HepG2 (cell line): Measurements from ENCODE around the gene NUP153. TPM values are rescaled to one million over a fixed set of nuclear protein-coding genes. Genes with fewer than 3 reads are reported as not detected.

ENCODE experiments used
- ATAC-seq: fragments of 200-7000 bp; cut with Tn5 transposase; 3 replicates; pipeline ENCODE4 v1.9.1; 2020; ENCODE audit warnings: mild to moderate bottlenecking, moderate library complexity
- BruUV-seq: library from RNA; stranded (reverse); fragments of 400-500 nt; replicated peaks from 2 replicates; lab custom pipeline; 2021; lab: Mats Ljungman, UMichigan
- CTCF ChIA-PET: fragments of 300-600 bp; formaldehyde crosslinking; extraction: SDS; loops from one replicate; lab custom pipeline; 2021; ENCODE audit warnings: low total read pairs, inconsistent platforms, low intra/inter-chr PET ratio; lab: Yijun Ruan, JAX
- POLR2A ChIA-PET: fragments of 350-600 bp; sonication (Branson Sonifier 250); formaldehyde crosslinking; loops from one replicate; lab custom pipeline; 2020; ENCODE audit warnings: antibody characterized with exemption, inconsistent platforms; lab: Yijun Ruan, JAX
- DNase-seq: peaks from one replicate; pipeline ENCODE4 v3.0.0-alpha.2; 2015; ENCODE audit warnings: low spot score
- FAIRE-seq: peaks from 3 replicates; lab custom pipeline; 2011; peaks lifted over from hg19 to GRCh38; lab: Jason Lieb, UNC
- H2AFZ ChIP-seq: one replicate; pipeline ENCODE4 v1.6.1; 2011; ENCODE audit warnings: low read length, inconsistent platforms
- H3K27ac ChIP-seq: fragments of 300-600 bp; 3 replicates; pipeline ENCODE4 v1.8.0; 2011; ENCODE audit warnings: mixed run types, mild to moderate bottlenecking, mixed read lengths, low read length, inconsistent platforms; ENCODE audit not compliant: insufficient read depth; ENCODE audit errors: extremely low read length
- H3K27me3 ChIP-seq, 2 experiments: fragments of 200-600 bp in 1 of 2; 2 replicates in 1 of 2; 3 replicates in 1 of 2; pipeline versions ENCODE4 v1.6.0 to v1.8.0; 2011; ENCODE audit warnings: low read length in 2 of 2, mild to moderate bottlenecking in 2 of 2, moderate library complexity in 2 of 2, inconsistent platforms in 1 of 2; ENCODE audit not compliant: insufficient read depth in 2 of 2, control insufficient read depth in 1 of 2
- H3K36me3 ChIP-seq, 2 experiments: fragments of 200-600 bp in 1 of 2; replicated peaks in 1 of 2; 2 replicates in 1 of 2; 3 replicates in 1 of 2; pipeline versions ENCODE4 v1.5.1 to v1.8.0; 2011; ENCODE audit warnings: low read length in 2 of 2, inconsistent platforms in 1 of 2; ENCODE audit not compliant: insufficient read depth in 2 of 2, control insufficient read depth in 1 of 2
- H3K4me1 ChIP-seq: 2 replicates; pipeline ENCODE4 v1.5.1; 2012; ENCODE audit warnings: low read length, inconsistent platforms; ENCODE audit not compliant: insufficient read depth
- H3K4me2 ChIP-seq: 2 replicates; pipeline ENCODE4 v1.6.0; 2011; ENCODE audit warnings: low read depth, low read length, inconsistent platforms
- H3K4me3 ChIP-seq, 3 experiments: fragments of 200-600 bp in 1 of 3; sonication (generic), shearing (Covaris generic) in 1 of 3; replicated peaks in 1 of 3; 2 replicates each; pipeline ENCODE4 v1.5.1; 2011 to 2016; ENCODE audit warnings: low read length in 3 of 3, inconsistent platforms in 2 of 3, low read depth in 2 of 3, mild to moderate bottlenecking in 2 of 3, control low read depth in 1 of 3, mixed read lengths in 1 of 3; ENCODE audit not compliant: insufficient read depth in 1 of 3
- H3K79me2 ChIP-seq: one replicate; pipeline ENCODE4 v1.6.1; 2011; ENCODE audit warnings: low read length, inconsistent platforms; ENCODE audit not compliant: insufficient read depth
- H3K9ac ChIP-seq: 2 replicates; pipeline ENCODE4 v1.6.0; 2011; ENCODE audit warnings: mild to moderate bottlenecking, low read depth, low read length, inconsistent platforms; ENCODE audit not compliant: insufficient read depth
- H3K9me3 ChIP-seq: 2 replicates; pipeline ENCODE4 v1.5.1; 2012; ENCODE audit warnings: mild to moderate bottlenecking, low read length
- H4K20me1 ChIP-seq: 2 replicates; pipeline ENCODE4 v1.6.0; 2011; ENCODE audit warnings: inconsistent platforms, mild to moderate bottlenecking, low read length, moderate library complexity; ENCODE audit not compliant: insufficient read depth
- AHDC1 ChIP-seq: sonication (generic); formaldehyde crosslinking; IDR thresholded peaks from 2 replicates; pipeline ENCODE4 v1.5.1; 2020; ENCODE audit warnings: mild to moderate bottlenecking, missing genetic modification reagents, borderline replicate concordance
- CEBPB ChIP-seq: IDR thresholded peaks from 2 replicates; pipeline ENCODE4 v1.6.1; 2011; ENCODE audit warnings: low read depth, low read length, improper control_type of control experiment, borderline replicate concordance
- FOSL2 ChIP-seq: sonication (generic); formaldehyde crosslinking; IDR thresholded peaks from 2 replicates; pipeline ENCODE4 v1.4.0; 2020; ENCODE audit warnings: missing genetic modification reagents
- MNT ChIP-seq: fragments of 450-650 bp; IDR thresholded peaks from 2 replicates; pipeline ENCODE4 v1.6.1; 2016
- NFE2L1 ChIP-seq: sonication (generic); formaldehyde crosslinking; IDR thresholded peaks from 2 replicates; pipeline ENCODE4 v1.4.0; 2020; ENCODE audit warnings: missing genetic modification reagents, mild to moderate bottlenecking, borderline replicate concordance
- SOX13 ChIP-seq, 3 experiments: fragments of 450-650 bp in 1 of 3; sonication (generic) in 1 of 3; formaldehyde crosslinking in 1 of 3; IDR thresholded peaks in 2 of 3; conservative IDR thresholded peaks in 1 of 3; 2 replicates each; pipeline versions ENCODE4 v1.5.0 to v1.6.1; 2016 to 2020; ENCODE audit warnings: antibody characterized with exemption in 1 of 3, mild to moderate bottlenecking in 1 of 3, missing compliant biosample characterization in 1 of 3, missing genetic modification reagents in 1 of 3, moderate library complexity in 1 of 3
- TERF1 ChIP-seq: sonication (generic); formaldehyde crosslinking; IDR thresholded peaks from 2 replicates; pipeline ENCODE4 v1.8.0; 2022; ENCODE audit warnings: mild to moderate bottlenecking, missing genetic modification reagents, moderate library complexity
- ZNF280B ChIP-seq: sonication (generic); formaldehyde crosslinking; IDR thresholded peaks from 2 replicates; pipeline ENCODE4 v1.5.0; 2020; ENCODE audit warnings: missing genetic modification reagents, mild to moderate bottlenecking, borderline replicate concordance
- WGBS: methylation state at CpG from one replicate; pipeline ENCODE4 v1.1.6; 2017; ENCODE audit warnings: low lambda C conversion rate; 5-methylcytosine and 5-hydroxymethylcytosine counted together
- in situ Hi-C: cut with HindIII; loops from 2 replicates; pipeline ENCODE4 v1.10.0; 2017; ENCODE audit warnings: low pct_unique_long_range_greater_than_20kb; ENCODE audit not compliant: extremely low pct_ligation_motif_present
- intact Hi-C: fragments of 100-400 bp; cut with micrococcal nuclease; formaldehyde crosslinking; loops from one replicate; pipeline ENCODE4 v1.10.0; 2022; ENCODE audit not compliant: unreplicated experiment
- polyA plus RNA-seq, 8 experiments: library from polyadenylated mRNA; depleted of rRNA in 3 of 8; stranded (reverse) in 7 of 8; unstranded in 1 of 8; fragments of >200 nt; fragmentation: Illumina TruSeq in 4 of 8; extraction: Trizol in 4 of 8; gene quantifications; 2 replicates each; pipeline versions ENCODE4 v1.2.1 to v1.2.3, GENCODE V29; 2011 to 2016; ENCODE audit warnings: low read depth in 4 of 8, missing spikeins in 1 of 8, mixed read lengths in 1 of 8; ENCODE audit not compliant: insufficient read depth in 1 of 8
- total RNA-seq, 5 experiments: library from RNA; depleted of rRNA; stranded (reverse); fragments of >200 nt; fragmentation: Illumina TruSeq; extraction: Trizol; gene quantifications; 2 replicates each; pipeline ENCODE4 v1.2.3, GENCODE V29; 2016; ENCODE audit warnings: low read depth in 1 of 5
- TF ChIP-seq, protein P1 (sequence below): sonication (generic); formaldehyde crosslinking; IDR thresholded peaks from 2 replicates; pipeline ENCODE4 v1.9.0; 2021; ENCODE audit warnings: missing genetic modification reagents, borderline replicate concordance

The NUP153 gene
- total and polyA plus RNA-seq, 2 of the 13 experiments (the other 11 are each of a cell fraction or from before 2014, with no cell fraction given) = 29.8 to 55.2 TPM

DNA sequence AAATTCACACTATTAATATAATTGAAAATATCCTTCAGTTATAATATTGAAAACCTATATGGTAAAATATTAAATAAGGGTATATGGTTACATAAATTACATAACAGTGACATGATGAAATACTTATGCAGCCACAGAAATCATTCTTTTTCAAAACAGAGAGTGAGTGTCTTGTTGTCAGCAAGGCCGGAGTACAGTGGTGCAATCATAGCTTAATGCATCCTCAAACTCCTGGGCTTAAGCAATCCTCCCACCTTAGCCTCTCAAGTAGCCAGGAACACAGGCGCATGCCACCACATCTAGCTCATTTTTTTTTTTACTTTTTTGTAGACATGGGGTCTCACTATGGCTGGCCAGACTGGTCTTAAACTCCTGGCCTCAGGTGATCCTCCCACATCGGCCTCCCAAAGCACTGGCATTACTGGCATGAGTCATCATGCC is 66.2 kb downstream of the NUP153 start:
- Histone ChIP-seq H3K9ac (no peak overlapping the region), H3K27me3 (no peaks in the 10 kb centered on the region), H3K27ac (no peak overlapping the region), H3K9me3 (no peaks in the 10 kb centered on the region), H3K4me1 (no peaks in the 10 kb centered on the region), H3K4me3 (no peak overlapping the region), H2AFZ (no peak overlapping the region), H3K4me2 (no peak overlapping the region), H3K36me3 (peaks cover 30 to 86% of the 10 kb centered on the region in 2 experiments), H3K79me2 (no peaks in the 10 kb centered on the region), H4K20me1 (no peaks in the 10 kb centered on the region; the same call in 1 of the 2 replicates)
- FAIRE-seq (no peak), ATAC-seq (no peak), DNase-seq (no peak)
- ChIA-PET CTCF (no interaction called here), POLR2A (no interaction called here)
- BruUV-seq = no TSS peak
- WGBS = 97% methylated on average over 3 of the region's 3 CpGs
- in situ Hi-C loops = no loop called here
- intact Hi-C loops = loop anchor here (5.0 kb wide), 1 partner anchor 38 kb away; the partner anchor contains the start of gene FAM8A1
- TF ChIP-seq, protein P1, sequence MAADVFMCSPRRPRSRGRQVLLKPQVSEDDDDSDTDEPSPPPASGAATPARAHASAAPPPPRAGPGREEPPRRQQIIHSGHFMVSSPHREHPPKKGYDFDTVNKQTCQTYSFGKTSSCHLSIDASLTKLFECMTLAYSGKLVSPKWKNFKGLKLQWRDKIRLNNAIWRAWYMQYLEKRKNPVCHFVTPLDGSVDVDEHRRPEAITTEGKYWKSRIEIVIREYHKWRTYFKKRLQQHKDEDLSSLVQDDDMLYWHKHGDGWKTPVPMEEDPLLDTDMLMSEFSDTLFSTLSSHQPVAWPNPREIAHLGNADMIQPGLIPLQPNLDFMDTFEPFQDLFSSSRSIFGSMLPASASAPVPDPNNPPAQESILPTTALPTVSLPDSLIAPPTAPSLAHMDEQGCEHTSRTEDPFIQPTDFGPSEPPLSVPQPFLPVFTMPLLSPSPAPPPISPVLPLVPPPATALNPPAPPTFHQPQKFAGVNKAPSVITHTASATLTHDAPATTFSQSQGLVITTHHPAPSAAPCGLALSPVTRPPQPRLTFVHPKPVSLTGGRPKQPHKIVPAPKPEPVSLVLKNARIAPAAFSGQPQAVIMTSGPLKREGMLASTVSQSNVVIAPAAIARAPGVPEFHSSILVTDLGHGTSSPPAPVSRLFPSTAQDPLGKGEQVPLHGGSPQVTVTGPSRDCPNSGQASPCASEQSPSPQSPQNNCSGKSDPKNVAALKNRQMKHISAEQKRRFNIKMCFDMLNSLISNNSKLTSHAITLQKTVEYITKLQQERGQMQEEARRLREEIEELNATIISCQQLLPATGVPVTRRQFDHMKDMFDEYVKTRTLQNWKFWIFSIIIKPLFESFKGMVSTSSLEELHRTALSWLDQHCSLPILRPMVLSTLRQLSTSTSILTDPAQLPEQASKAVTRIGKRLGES (CRISPR knock-in tag) = no peak
- TF ChIP-seq TERF1 (CRISPR knock-in tag) (no peak), SOX13 (IDR thresholded peaks at IDR 0.05) (no peak), SOX13 (CRISPR knock-in tag; conservative IDR thresholded peaks at IDR 0.05 in 1 of 2, IDR thresholded peaks at IDR 0.05 in 1 of 2) (no peak), ZNF280B (no peak), CEBPB (peak; percentile 64), MNT (no peak), AHDC1 (CRISPR knock-in tag) (no peak), NFE2L1 (CRISPR knock-in tag) (no peak), FOSL2 (CRISPR knock-in tag) (peak; percentile 53; the same call in 1 of the 2 replicates)
